Gastrocnemius medialis (tissue), 4 donors: ENCODE results near the gene SIMC1.

Experiments used
- CTCF ChIP-seq, 5 experiments: fragments of 450-650 bp in 3 of 5; fragments of 200-600 bp in 2 of 5; sonication (generic) in 2 of 5; IDR thresholded peaks in 4 of 5; conservative IDR thresholded peaks in 1 of 5; 1 replicate in 4 of 5; 2 replicates in 1 of 5; pipeline ENCODE4 v1.5.1; 2016 to 2019; ENCODE audit warnings: antibody characterized with exemption in 5 of 5, mild to moderate bottlenecking in 3 of 5, moderate library complexity in 3 of 5
- POLR2A ChIP-seq, 2 donors: fragments of 450-650 bp; IDR thresholded peaks; one replicate each; pipeline ENCODE4 v1.6.1; 2017; ENCODE audit warnings: antibody characterized with exemption in 2 of 2, mild to moderate bottlenecking in 2 of 2, moderate library complexity in 2 of 2

GRCh38 chr5:176319827-176320554 lies 81.8 kb downstream of the SIMC1 start:
- peak in 2 of 5 experiments; percentile 7 to 19 for TF ChIP-seq CTCF (IDR thresholded peaks at IDR 0.05 in 4 of 5, conservative IDR thresholded peaks at IDR 0.05 in 1 of 5)
- no peak for TF ChIP-seq POLR2A (IDR thresholded peaks at IDR 0.05)
